UCSD-AML1 (cell line): Measurements from ENCODE around the gene PPP1R15B.
"Not testable (repeated sequence)": the region's sequence is repeated elsewhere in the genome, so short reads cannot be mapped to it uniquely, and the experiment has no call there.

Experiments
- DNase-seq: peaks from one replicate; lab custom pipeline; 2025; ENCODE audit not compliant: unreplicated experiment; lab: John Stamatoyannopoulos, UW

The PPP1R15B gene

DNA sequence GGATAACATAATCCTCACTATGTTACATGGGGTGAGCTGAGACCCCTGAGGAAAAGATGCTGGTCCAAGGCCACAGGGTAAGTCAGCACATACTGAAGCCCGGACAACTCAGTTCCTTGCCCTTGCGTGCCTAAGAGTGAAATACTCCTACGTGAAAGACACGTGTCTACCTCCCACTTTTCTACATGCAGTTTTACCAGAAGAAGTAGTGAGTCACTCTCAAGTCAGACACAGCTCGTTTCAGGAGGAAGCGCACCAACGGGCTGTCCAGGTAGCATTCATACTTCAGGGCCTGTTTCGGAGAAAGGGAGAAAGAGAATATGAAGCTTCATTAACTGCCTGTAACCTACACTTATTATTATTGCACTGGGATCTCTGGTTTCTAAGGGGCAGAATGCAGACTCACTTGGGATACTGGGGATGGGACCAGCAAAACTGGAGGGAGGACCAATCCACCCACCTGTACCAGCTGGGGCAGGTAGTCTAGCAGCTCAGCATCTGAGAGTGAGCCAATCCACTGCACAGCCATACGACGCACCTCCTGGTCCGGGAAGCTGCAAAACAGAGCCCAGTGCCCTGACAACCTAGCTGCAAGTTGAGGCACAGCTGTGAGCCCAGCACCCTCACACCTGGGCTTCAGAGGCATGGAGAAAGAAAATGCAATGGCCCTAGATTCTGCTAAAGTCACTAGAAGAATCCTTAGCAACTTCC, 32.4 kb upstream of the PPP1R15B start:
- DNase-seq = no peak

DNA sequence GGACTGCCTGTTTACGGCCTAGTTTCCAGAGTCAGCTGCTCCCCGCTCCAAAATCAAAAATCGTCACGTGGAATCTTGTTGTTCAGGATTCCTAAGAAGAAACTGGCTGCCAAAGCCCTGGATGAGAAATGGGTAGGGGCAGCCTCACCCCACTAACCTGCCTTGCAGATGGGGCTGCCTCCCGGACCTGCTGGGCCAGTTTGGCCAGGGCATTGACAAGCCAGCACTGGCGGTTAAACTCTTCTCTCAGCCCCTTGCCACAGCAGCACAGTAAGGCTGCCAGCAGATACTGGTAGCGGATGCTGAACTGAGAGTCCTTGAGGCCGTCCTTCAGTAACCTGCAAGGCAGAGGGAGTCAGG, 31.6 kb upstream of the PPP1R15B start:
- no peak for DNase-seq

DNA sequence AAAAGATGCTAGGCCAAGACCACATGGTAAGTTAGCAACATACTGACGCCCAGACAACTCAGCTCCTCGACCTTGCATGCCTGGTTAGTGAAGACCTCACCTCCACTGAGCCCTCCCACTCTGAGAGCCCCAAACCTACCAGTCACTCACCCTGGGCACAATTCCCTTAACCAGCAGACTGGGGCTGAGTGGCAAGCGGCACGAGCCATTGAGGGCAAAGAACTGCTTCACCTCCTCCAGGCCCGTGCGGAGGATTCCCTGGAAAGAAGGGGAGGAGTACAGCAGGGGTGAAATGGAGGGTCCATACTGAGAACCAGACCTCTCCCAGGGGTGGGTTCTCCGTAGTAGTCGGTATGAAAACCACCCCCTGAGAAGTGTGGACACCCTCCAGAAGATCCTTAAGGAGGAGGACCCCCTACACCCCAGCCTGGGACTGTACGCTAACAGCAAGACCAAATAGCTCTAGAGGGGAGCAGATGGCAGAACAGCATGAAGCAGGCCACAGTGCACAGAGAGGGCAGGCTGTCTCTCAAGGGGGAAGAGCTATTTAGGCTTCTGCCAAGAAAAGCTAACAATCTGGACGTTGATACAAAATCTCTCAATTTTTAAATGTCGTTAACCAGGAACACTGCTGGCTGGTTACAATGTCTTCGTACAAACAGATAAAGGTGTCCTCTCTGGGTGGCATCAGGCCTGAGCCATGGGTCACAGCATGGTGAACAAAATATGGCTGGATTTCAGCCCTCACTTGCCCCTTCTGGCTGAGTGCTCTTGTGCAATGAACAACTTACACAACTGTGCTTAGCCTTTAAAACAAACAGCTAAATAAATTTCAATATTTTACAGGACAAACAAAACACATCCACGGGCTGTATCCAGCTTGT, 31.0 kb upstream of the PPP1R15B start:
- no peak for DNase-seq

DNA sequence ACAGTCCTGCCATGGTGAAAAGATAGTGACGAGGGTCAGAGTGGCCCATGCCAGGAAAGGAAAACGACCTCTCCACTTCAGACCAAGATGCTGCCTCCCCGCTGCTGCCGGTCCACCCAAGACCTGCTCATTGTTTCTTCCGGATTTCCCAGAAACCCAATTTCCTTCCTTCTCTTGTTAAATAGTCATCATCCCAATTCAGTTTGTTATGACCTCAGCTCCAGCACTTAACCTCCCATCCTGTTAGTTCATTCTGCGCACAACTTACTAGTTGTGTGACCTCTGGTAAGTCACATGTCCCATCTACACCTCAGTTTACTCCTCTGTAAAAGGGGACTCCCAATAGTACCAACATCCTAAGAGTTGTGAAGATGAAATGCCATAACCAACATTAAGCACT, 29.9 kb upstream of the PPP1R15B start:
- no peak for DNase-seq

DNA sequence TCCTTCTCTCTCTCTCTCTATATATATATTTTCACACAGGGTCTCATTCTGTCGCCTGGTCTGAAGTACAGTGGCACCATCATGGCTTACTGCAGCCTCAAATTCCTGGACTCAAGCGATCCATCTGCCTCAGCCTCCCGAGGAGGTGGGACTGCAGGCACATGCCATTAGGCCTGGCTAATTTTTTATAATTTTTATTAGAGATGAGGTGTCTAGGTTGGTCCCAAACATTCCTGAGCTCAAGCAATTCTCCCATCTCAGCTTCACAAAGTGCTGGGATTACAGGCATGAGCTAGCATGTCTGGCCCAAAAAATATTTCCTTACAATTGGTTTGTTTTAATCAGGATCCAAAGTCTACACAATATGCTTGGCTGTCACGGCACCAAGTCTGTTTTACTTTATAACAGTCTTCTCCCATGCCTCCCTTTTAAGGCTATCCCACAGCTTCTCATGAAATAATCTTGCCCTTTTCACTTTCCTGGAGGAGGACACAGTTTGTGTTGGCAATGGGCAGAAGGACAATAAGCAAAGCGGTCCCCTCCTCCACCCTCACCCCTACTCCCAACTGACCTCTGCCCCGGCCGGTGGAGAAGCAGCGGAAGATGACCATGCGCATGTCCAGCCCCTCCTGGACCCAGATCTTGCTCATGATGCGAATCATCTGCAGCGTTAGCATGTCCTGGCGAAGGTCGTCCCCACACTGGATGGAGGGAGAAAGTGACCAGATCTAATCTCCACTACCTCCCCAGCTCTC, 28.2 kb upstream of the PPP1R15B start:
- no peak for DNase-seq

DNA sequence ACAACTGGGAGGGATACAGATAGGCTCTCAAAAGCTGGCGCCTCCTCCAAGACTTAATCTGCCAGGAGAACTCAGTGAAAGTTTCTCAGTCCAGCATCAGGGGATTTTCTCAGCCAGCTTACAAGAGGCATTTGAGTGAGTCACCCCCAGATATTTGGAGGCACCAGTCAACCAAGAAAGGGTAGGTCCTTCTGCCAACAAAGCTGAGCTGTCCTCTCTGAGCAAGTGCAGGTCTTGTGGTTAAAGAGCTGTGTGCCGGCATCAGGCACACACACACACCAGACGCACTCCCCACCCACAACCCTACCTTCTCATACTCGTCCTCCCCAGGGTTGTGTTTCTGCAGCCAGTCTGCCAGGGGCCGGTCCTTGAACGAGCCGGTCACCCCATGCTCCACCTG, 27.0 kb upstream of the PPP1R15B start:
- no peak for DNase-seq

DNA sequence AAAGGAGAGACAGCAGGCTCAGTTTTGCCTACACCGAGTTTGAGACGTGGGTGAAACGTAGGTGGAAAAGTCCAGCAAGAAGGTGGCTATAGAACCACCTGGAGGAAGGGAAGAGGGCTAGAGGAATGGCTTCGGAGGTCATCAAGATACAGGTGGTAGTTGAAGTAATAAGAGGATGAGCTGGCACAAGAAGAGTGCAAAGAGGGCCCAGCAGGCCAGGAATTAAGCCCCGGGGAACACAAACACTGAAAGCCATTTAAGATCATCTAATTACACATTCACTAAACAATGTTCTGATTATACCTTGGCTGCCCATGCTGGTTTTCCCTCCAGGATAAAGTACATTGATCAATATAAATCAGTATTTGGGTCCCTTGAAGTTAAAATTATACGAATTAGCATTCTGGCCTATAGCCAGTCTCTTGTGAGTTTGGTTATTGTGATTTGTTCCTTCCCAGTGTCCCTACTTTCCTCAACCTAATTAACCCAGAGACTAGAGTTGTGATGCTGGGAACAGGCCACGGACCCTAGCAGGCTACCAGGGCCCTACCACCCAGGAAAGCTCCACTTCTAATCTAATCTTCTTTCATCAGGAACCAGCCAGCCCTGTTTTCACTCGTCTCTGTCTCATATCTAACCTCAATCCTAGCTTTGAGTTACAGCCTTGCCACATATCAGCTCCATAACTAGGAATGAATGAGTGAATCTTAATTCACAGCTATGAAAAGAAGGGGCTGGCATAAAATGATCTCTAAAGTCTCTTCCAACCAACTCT, 26.4 kb upstream of the PPP1R15B start:
- no peak for DNase-seq

DNA sequence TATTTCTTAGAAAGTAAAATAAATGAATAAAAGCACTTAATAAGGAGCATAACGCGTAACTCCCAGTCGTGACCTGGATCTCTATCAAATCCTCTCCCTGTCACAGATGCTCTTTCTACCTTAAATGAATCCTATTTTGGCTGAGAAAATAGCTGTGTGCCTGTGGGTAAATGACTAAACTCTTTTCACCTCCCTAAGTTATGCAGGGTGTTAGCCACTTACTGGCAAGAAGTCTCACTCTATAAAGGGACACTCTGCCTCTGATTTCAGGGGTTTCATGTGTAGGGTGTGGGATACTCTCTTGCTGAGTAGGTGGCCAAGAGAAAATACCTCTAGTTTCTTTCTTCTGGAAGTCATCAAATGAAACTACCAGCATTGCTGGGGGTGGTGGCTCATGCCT, 24.3 kb upstream of the PPP1R15B start:
- no peak for DNase-seq

DNA sequence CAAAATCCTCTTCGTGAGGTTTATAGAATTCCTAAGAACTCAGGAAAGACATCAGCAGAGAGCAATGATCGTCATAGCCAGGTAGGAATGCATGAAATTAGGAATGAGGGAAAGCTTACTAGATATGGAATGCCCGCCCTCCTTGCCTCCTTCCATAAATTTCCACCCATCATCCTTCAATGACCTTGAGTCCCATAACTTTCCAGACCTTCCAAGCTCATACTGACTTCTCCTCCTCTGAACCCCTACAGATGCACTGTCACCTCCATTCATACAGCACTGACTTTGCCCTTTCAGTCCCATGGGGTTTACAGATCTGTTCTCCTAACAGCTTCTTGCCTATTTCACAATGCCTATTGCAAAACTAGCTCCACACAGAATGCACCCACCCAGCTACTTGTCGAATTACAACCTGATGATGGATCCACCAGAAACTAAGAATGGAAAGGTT, 23.8 kb upstream of the PPP1R15B start:
- DNase-seq = no peak

DNA sequence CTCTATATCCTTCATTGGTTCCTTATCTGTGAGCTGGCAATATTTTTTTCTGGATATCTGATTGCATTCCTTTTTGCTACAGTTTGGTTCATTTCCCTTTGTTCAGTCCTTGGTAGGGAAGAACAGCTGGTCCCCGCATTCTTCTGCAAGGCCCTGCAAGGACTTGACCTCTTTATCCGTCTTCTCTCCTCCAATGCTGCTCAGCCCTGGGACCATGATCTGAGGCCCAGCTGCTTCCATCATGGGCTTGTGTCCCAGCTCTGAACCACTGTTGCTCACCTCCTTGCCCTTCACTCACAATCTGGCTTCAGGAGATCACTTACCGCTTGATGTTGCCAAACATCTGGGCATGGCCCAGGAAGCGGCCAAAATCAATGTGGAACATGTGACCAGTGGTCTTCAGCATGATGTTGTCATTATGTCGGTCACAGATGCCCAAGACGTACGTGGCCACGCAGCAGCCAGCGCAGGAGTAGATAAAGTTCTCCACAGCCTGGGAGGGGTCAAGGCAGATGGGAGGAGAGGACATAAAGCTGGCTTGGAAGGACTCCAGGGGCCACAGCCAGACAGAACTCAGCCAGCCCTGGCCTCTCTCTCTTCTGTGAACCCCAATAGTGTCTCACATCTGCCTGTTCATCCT, 22.6 kb upstream of the PPP1R15B start:
- DNase-seq = no peak

DNA sequence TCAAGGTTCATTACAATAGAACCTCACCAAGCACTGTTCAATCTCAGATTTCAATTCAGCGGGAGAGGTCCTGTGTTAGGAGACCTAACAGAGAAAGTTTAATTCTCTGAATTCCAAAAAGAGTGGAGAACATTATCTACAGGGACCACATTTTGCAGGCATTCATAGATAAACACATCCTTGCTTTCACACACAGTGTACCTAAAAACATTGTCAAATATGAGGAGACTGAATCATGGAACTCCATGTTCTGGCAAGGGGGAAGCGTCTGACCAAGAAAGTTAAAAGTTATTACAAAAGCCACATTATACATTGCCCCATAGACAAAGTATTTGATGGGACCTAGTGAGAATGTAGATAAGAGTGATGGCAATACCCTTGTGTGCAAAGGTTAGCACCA, 21.1 kb upstream of the PPP1R15B start:
- no peak for DNase-seq

DNA sequence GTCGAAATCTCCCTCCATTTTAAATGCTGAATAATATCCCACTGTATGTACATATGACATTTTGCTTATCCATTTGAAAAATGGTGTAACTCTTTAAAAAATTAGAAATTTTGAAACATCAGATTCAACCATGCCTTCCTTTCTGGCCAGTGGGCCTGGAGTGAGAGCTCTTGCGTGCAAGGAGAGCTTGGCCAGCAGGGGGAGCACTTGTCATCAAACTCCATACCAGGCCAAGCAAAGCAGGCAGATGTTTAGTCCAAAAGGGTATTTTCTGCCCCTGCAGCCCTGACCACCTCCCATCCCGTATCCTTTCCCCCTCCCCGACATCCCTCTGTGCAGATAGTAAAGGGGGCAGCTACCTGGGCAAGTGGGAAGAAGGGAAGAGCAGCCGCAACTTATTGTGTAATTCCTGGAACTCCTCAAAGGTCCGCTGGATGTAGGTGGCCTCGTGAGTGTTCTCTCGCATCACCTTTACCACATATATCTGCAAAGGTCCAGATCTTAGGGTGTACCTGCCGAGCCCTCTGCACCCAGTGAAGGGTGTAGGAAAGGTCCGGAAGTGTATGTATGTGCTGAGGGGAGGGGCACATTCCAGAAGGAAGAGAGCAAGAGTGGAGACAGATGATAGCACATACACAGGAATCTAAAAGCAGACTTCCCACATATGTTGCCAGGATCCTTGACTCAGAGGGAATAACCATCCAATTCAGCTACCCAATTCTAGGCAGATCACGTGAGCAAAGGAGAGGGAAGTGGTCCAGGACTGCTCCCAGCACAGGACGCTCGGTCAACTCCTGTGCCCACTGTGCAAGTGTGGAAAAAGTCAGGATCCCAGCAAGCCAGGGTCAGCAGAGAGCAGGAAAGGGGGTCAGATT, 19.9 kb upstream of the PPP1R15B start:
- peak; percentile 69 for DNase-seq

DNA sequence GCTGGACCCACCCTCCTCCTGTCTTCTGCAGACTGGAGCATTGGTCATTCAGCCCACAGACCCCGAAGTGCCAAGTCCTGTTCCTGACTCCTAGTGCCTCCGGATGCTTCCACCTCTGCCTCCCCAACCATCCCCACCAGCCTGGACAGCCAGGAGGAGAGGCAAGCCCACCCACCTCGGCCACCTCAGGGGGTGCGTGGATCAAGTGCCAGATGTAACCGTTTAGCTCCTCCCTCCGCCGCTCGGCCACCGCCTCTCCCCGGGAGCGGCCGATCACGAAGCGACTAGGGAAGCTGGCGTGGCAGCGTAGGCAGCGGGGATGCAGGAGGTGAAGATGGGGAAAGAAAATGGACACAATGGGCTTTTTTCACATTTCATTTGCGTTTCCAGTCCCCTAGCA, 18.1 kb upstream of the PPP1R15B start:
- DNase-seq = no peak

DNA sequence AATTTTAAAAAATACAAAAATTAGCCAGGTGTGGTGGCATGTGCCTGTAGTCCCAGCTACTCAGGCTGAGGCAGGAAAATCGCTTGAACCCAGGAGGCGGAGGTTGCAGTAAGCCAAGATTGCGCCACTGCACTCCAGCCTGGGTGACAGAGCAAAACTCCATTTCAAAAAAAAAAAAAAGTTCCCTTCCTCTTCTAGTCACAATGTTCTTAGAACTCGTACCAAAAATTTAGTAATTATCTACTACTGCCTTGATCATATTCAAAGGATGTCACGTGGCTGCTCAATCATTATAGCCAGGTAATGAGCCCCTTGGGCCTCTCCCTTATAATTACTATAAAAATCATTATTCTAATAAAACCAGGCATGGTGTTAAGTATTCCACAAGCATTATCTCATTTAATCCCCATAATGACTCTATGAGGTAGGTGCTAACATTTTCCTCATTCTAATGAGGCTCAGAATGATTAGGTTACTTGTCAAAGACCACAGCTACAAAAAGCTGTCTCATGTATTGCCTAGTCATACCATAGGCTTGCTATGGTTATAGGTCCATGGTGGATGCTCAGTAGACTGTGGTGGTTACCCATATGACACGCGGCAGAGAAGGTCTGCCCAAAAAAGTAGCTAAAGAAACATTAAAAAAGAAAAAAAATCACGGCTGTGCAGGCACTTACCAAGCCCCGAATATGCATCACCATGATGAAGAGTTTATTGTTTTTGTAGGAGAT, 15.5 kb upstream of the PPP1R15B start:
- no peak for DNase-seq

DNA sequence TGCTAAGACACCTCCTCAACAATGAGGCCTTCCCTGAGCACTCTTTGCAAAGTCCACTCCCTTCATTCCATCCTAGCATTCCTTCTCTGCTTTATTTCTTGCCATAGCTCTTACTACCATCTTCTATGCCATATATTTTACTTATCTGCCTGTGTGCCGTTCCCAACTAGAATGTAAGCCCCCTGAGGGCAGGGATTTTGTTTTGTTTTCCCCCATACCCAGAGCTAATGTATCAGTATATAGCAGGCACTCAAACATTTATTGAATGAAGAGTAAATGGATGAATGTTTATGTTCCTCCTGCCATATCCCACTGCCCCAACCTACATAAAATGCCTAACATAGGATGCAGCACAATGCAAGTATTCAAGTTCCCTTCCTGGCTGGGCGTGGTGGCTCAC, 14.9 kb upstream of the PPP1R15B start:
- DNase-seq = no peak

DNA sequence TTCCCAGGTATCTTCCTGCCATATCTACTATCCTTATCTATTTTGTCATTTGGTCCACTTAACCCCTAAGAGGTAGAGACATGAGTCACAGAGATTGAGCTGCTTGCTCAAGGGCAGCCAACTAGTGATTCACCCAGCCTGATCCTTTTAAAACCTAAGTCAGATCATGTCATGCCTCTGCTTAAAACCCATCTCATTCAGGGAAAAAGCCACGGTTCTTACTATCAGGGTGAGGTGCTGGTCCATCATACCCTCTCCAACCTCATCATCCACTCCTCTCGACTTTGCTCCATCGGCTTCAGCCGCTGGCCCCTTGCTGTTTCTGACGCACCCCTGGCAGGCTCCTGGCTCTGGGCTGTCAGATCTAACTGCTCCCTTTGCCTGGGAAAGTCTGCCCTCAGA, 14.4 kb upstream of the PPP1R15B start:
- DNase-seq = no peak

DNA sequence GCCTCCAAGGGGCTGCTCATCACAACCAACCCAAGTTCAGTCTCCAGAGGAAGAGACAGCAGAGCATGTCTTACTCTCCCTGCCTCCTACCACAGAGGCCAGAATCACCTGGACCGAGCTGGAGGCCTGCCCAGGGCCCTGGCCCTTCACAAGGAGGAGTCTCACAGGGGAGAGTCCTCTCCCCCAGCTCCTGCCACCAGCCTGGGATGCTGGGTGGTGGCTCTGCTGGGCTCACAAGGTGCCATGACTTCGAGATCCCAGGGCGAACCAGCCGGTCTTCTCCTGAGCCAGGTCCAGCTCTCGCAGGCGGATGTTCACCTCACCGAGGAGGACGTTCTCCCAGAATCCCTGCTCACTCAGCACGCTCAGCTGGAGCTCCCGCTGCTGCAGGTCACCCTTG, 13.0 kb upstream of the PPP1R15B start:
- DNase-seq = no peak

DNA sequence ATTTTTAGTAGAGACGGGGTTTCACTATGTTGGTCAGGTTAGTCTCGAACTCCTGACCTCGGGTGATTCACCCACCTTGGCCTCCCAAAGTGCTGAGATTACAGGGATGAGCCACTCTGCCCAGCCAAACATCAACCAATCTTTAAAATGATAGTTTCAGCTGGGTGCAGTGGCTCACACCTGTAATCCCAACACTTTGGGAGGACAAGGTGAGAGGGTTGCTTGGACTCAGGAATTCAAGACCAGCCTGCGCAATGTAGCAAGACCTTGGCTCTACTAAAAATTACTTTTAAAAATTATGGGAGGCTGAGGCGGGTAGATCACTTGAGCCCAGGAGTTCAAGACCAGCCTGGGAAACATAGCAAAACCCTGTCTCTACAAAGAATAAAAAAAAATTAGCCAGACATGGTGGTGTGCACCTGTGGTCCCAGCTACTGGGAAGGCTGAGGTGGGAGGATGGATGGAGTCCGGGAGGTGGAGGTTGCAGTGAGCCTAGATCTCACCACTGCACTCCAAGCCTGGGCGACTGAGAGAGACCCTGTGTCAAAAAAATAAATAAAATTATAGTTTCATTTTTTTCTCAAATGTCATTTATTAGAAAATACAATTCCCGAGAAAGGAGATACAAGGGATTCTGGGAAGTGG, 10.6 kb upstream of the PPP1R15B start:
- DNase-seq = not testable (repeated sequence)
